GM18951 (cell line): ENCODE results near the gene GTSE1.

Experiments
- POLR2A ChIP-seq: IDR thresholded peaks from 4 replicates; pipeline ENCODE4 v1.6.1; 2011; ENCODE audit warnings: mild to moderate bottlenecking; ENCODE audit not compliant: insufficient read length, insufficient read depth; ENCODE audit errors: extremely low read depth
- in situ Hi-C: fragments of 300-500 bp; cut with MboI; formaldehyde crosslinking; loops from one replicate; pipeline ENCODE4 v1.12.0; 2022; ENCODE audit warnings: low sequenced_read_pairs, mixed read lengths, inconsistent platforms; ENCODE audit not compliant: unreplicated experiment

Gene GTSE1

DNA sequence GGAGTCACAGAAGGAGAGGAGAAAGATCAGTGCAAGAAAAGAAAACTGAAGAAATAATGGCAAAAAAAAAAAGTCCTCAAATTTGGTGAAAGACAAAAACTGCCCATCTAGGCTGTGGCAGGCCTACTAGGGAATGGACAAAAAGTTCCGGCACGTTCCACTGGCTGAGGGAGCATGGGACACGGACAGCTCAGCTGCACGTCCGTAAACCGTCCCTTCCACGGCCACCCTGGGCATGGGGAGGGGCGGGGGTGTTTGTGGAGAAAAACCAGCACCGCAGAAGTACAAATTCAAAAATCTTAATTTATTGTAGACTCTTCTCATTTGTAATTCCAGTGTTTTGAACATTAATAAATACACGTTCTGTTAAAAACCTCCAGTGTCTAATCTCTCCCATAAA, 64.2 kb downstream of the GTSE1 start:
- no peak for TF ChIP-seq POLR2A
- in situ Hi-C loops, result loop anchor here (5.0 to 10.0 kb wide), 2 partner anchors 74 to 181 kb away; no protein-coding TSS in a partner anchor

GRCh38 chr22:46361826-46362202, 65.1 kb downstream of the GTSE1 start:
- in situ Hi-C loops, result loop anchor here (5.0 to 10.0 kb wide), 2 partner anchors 73 to 180 kb away; no protein-coding TSS in a partner anchor
- no peak for TF ChIP-seq POLR2A

DNA sequence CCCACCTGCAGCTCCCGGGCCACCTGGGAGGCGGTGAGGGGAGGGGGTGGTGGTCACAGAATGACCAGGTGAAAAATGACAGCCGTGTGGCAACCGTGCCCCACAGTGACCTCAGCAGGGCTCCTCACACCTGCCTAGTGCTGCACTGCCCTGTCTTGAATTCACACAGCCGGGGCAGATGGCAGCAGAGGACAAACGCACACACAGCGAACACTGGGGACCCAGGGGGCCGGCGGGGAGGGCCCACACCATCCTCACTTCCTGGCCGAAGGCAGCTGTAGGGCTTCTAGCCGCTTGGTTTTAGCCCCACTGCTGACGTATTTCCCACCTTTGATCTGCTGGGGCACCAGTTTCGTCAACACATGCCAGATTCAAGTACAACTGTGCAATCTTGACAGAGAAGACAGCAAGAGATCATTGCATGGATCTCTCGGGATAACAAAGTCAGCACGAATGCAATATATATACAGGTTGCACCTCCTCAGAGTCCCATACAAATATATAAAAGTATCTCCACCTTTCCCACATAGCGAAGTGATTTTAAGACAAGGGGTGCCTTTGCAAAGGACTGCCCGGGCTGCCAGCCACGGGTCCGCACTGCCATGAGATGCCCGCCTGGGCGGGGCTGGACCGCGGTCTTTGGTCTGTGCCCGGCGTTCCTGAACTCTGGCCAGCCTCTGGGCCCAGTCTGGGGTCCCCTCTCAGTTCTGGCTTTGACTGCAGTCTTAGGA, 65.7 kb downstream of the GTSE1 start:
- in situ Hi-C loops, result loop anchor here (5.0 to 10.0 kb wide), 2 partner anchors 72 to 180 kb away; no protein-coding TSS in a partner anchor
- TF ChIP-seq POLR2A, result no peak

DNA sequence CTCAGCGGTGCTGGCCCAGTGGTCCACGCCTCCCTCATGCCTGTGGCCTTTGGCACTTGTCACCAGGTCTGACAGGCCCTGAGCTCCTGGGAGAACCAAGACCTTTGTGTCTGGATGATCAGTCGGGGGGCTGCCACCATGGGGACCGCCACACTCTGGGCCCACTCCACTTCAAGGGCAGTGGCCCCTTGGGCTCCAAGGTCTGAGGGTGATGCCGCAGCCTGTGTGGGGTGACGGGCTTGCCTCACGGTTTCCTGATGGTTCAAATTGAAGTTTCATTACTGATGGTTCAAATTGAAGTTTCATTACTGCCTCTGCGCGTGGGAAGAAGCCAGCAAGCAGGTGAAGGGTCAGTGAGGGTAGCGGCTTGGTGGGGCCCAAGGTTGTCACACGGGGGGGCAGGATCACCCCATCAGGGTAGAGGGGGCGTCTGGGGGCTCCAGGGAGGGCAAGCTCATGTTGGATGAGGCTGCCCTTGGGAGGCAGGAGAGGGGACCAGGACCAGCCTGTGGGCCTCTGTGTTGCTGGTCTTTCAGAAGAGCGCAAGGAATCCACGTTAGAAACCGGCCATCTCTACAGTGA, 66.4 kb downstream of the GTSE1 start:
- in situ Hi-C loops, result loop anchor here (5.0 to 10.0 kb wide), 2 partner anchors 72 to 179 kb away; no protein-coding TSS in a partner anchor
- TF ChIP-seq POLR2A, result no peak

DNA sequence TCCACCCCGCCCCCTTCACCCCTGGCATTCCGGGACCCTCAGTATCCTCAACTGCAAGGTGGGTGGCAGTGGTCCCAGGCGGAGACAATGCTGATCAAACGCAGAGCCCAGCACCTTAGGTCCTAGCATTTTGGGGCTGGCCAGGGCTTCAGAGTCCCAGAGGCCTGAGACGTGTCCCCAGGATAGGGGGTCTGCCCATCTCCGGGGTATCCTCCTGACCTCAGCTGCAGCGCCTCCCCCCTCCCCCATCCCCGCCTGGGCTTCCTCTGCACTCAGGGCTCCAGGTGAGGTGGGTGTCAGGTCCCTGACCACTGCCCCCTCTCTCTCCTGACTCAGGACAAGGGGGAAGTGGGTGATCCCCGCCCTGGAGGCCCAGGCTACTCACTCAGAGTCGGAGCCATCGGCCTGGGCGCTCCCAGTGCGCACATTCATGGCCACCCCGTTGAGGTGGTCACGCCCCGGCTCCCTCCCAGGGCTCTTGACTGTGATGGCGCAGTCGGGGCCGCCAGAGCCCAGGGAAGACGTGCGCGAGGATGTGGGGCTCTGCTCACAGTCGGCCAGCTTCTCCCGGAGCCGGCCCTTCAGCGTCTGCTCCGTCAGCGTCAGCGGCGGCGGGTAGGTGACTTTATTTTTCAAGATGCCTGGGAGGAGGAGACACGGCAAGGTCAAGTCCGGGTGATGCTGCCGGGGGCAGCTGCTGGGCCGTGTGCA, 67.1 kb downstream of the GTSE1 start:
- TF ChIP-seq POLR2A, result no peak
- in situ Hi-C loops, result loop anchor here (5.0 to 10.0 kb wide), 2 partner anchors 71 to 179 kb away; no protein-coding TSS in a partner anchor

- no peak for TF ChIP-seq POLR2A
- in situ Hi-C loops, result loop anchor here (5.0 to 10.0 kb wide), 2 partner anchors 70 to 178 kb away; no protein-coding TSS in a partner anchor
These were observed 67.9 kb downstream of the GTSE1 start for GRCh38 chr22:46364341-46365165.

- in situ Hi-C loops, result loop anchor here (10.0 kb wide), 1 partner anchor 70 kb away; no protein-coding TSS in a partner anchor
- no peak for TF ChIP-seq POLR2A
These were observed 68.5 kb downstream of the GTSE1 start for GRCh38 chr22:46365166-46365624.

GRCh38 chr22:46366327-46366731, 69.7 kb downstream of the GTSE1 start:
- in situ Hi-C loops, result loop anchor here (10.0 kb wide), 1 partner anchor 68 kb away; no protein-coding TSS in a partner anchor
- TF ChIP-seq POLR2A, result no peak

DNA sequence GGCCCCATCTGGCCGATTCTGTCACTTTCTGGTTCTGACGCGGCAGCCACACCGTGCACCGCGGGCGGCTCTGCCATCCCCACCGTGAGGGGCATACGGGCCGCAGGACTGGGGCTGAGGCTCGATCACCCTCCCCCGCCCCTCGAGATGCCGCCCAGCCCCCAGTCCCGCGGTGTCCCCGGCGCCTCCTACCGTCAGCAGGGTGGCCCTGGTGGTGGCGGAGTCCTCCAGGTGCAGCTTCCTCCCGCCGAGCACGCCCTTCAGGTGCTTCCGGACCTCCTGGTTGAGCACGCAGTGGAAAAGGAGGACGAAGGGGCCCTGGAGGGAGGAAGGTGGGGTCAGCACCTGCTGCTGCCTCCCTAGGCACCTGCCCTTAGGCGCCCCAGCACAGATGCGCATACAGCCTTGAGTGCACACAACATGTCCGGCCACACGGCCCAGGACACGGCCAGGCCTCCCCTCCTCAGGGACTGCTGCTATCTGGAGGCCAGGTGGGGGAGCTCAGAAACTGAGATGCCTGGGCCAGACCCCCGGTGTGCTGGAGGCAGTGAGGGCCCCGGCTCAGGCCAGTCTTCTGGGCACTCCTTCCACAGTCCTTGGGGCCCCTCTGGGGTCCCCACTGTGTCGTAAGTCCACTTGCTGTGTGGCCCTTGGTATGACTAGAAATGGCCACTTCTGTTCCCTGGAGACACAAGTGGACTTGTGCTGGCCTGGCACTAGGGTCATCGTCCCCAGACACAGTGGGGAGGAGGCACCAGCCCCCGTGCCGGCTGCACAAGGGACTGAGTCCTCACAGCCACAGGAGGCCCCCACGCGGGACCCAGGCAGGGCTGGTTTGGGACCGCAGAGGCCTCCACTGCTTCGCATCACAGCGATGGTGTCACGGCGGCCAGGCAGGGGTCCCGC, 70.4 kb downstream of the GTSE1 start:
- no peak for TF ChIP-seq POLR2A
- in situ Hi-C loops, result loop anchor here (10.0 kb wide), 1 partner anchor 68 kb away; no protein-coding TSS in a partner anchor

DNA sequence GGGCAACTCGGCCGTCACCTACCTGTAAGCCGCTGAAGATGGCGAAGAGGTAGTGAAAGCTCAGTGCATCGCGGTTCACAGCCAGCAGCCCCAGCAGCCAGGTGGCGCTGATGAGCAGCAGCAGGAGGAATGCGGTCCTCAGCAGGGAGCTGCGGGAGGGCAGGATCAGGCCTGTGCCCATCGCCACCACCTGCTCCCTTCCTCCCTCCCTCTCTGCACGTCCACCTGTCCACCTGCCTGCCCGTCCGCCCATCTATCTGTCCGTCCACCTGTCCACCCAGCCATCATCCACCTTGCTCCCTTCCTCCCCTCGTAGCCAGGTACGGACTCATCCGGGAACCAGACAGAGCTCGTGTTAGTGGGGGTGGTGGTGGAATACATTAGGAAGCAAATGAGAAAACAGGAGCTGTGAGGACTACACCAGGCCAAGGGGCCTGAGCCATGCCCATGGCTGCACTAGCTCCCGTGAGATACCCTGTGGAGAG, 71.1 kb downstream of the GTSE1 start:
- no peak for TF ChIP-seq POLR2A
- in situ Hi-C loops, result loop anchor here (10.0 kb wide), 1 partner anchor 67 kb away; no protein-coding TSS in a partner anchor

GRCh38 chr22:46368422-46368821, 71.8 kb downstream of the GTSE1 start:
- in situ Hi-C loops, result loop anchor here (10.0 kb wide), 1 partner anchor 66 kb away; no protein-coding TSS in a partner anchor
- TF ChIP-seq POLR2A, result no peak
